Neural progenitor cell (in vitro differentiated cells): Measurements from ENCODE around the gene CCDC174.

Experiments
- CTCF ChIP-seq: fragments of 200-600 bp; sonication (generic); IDR thresholded peaks from 2 replicates; pipeline ENCODE4 v1.5.1; 2017; ENCODE audit warnings: antibody characterized with exemption, mild to moderate bottlenecking
- EZH2 ChIP-seq: fragments of 200-600 bp; sonication (generic); IDR thresholded peaks from 2 replicates; pipeline ENCODE4 v1.6.1; 2017; ENCODE audit warnings: antibody characterized with exemption, mild to moderate bottlenecking, moderate library complexity
- EZH2phosphoT487 ChIP-seq: fragments of 200-600 bp; sonication (generic); IDR thresholded peaks from 2 replicates; pipeline ENCODE4 v1.6.1; 2017; ENCODE audit warnings: antibody characterized with exemption

- no peak for TF ChIP-seq CTCF
- no peak for TF ChIP-seq EZH2
- no peak for TF ChIP-seq EZH2phosphoT487
Observed at GRCh38 chr3:14650193-14650592, 1.4 kb upstream of the CCDC174 start.
